NAMALWA (cell line): ENCODE data around the gene APEH.

ENCODE experiments used
- DNase-seq: peaks from one replicate; pipeline ENCODE4 v3.0.0-alpha.2; 2015; ENCODE audit warnings: low spot score

APEH gene

DNA sequence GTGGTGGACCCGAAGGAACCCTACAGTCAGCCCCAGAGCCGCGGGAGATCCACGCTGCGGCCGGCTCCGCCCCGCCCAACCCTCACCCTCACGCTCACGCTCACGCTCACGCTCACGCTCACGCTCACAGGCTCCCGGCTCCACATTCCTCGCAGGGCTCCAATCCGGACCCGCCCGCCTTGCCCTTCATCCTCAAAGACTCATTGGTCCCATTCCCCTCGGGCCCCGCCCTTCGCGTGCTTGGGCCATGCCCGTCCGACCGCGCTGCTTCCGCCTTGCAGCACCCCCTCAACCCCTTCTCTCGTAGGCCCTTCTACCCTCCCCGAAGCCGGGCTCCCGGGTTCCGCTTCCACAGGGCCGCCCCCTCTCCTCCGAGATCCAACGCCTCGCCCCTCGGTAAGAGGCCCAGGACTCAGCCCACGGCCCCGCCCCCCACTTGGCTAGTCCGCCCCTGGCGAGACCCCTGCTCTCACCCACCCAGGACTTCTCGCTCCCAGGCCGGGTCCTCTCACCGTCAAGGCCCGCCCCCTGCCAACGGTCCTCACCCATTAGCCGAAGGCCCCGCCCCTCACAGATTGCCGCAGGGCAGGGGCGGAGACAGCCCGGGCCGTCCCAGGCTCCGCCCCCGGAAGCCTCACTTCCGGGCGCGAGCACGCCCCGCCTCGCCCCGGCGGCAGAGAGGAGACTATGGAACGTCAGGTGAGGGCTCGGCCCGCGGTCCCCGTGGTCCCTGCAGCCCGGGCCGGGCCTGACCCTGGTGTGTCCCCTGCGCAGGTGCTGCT lies at the start of gene APEH:
Gene APEH (plus strand): TSS at position 637 of the 782 bp plus-strand sequence. CDS start 51 bp downstream, at position 688.
- peak; percentile 93 for DNase-seq

DNA sequence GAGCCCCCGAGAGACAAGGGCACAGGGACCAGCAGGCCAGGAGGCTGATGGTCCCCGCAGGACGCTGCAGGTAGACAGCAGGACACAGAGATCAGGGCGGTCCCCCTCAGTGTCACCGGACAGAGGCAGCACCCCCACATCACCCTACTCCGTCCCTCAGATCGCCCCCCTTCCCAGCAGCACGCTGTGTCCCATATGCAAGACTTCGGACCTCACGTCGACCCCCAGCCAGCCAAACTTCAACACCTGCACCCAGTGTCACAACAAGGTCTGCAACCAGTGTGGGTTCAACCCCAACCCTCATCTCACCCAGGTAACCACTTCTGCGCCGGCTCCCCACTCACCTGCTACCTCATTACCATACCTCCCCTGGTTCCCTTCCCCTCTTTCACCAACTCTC lies 49.1 kb upstream of the APEH start:
- no peak for DNase-seq

- DNase-seq: no peak
Measured at GRCh38 chr3:49626101-49626581, 48.0 kb upstream of the APEH start.

- no peak for DNase-seq
Measured at GRCh38 chr3:49626796-49627195, 47.4 kb upstream of the APEH start.

GRCh38 chr3:49627634-49628033 lies 46.5 kb upstream of the APEH start:
- no peak for DNase-seq

GRCh38 chr3:49628249-49628648 lies 45.9 kb upstream of the APEH start:
- no peak for DNase-seq

GRCh38 chr3:49629451-49629850 lies 44.7 kb upstream of the APEH start:
- no peak for DNase-seq

- DNase-seq: no peak
Measured at GRCh38 chr3:49629866-49630265, 44.3 kb upstream of the APEH start.

DNA sequence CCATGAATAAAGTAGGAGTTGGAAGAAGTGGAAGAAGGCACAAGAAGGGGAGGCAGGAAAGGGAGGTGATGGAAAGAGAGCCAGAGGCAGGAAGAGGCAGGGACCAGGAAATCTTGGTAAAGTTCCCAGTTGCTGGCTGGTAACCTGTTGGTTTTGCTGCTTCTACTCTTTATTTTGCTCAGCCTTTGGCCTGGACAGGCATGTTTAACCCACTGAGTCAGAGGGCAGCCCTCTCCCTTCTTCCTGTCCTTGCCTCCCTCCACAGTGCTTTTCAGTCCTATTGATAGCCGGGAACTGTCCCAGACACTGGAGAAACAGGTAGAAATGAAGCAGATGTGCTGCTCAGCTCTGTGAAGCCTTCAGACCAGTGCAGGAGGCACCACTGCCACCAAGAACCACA lies 43.4 kb upstream of the APEH start:
- DNase-seq: no peak

GRCh38 chr3:49634736-49635135 lies 39.4 kb upstream of the APEH start:
- DNase-seq: no peak

DNA sequence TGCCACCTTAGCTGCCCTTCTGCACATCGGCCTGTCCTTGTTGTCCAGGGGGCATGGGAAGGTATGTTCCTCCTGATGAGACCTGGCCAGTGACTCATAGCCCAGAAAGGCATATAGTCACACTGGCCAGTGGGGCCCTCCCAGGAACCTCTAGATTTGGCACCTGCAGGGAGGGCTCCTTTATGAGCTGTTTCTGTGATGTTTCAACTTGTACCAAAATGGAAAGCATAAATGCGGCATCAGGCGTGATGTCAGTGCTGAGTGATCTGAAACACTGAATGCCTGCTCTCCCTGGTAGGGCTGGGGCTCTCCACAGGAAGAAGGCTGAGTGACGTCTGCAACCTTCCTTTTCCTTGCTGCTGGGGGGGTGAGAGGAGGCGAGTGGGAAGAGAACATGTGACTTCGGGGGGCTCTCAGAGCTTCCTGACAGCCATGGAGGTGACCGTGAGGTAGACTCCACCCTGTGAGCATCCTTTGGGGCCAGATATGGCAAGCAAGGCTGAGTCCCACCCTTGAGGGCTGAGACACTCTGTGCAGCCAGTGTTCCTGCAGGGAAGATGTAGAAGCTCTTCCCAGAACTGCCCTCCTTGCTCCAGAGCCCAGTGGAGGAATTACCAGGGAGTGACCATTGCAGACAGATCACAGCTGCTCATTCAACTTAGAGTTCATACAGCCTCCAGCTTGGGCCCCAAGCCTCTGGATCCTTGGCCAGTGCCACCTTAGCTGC lies 37.1 kb upstream of the APEH start:
- DNase-seq: no peak

DNA sequence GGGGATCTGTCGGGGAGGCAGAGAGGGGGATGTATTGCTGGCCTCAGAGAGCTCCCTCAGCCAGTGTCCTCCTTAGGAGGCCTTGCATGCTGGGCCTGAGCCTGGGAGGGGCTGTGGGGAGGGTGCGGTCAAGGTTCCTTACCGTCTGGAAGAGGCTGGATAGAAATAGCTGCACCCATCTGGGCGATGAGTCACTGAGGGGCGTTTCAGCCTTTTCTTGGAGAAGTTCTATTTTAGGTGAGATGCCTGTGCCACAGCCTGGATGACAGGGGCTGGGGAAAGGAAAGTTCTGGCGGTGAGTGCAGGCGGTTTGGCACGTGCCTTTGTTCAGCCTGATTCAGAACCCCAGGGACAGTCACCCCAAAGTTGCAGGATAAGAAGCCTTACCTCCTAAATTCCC lies 35.7 kb upstream of the APEH start:
- no peak for DNase-seq

DNA sequence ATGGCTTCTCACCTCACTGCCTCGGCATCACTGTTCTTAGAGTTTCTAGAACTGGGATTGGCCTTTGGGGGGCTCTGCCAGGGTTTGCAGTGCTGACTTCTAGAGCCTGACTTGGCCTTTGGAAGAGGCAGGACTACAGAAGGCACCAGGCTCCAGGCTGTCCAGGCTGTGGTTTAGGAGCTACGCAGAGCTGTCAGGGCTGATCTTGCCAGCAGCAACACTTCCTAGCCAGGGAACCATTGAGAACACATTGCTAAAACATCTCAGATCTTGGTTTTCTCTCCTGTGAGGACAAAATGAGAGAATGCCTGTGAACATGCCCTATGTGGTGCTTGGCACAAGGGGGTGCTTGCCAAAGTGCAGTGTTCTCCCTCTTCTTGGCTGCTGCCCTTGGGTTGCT lies 34.6 kb upstream of the APEH start:
- no peak for DNase-seq

DNA sequence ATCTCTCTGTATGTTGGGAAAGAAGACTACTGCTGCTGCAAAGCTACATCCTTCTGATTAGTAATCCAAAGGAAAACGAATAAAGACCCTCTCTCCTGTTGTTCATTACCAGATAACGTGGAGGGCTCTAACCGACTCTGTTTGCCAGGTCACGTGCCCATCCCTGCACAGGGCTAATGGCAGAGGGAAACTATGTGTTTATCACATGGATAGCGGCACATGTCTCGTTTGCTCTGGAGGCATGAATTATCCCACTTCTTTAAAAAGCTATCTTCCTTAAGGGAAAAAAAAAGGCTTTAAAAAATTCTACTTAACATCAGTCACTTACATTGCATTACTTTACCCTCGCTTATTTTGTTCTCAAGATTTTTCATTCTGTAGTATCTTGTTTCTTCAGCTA lies 32.9 kb upstream of the APEH start:
- no peak for DNase-seq

DNA sequence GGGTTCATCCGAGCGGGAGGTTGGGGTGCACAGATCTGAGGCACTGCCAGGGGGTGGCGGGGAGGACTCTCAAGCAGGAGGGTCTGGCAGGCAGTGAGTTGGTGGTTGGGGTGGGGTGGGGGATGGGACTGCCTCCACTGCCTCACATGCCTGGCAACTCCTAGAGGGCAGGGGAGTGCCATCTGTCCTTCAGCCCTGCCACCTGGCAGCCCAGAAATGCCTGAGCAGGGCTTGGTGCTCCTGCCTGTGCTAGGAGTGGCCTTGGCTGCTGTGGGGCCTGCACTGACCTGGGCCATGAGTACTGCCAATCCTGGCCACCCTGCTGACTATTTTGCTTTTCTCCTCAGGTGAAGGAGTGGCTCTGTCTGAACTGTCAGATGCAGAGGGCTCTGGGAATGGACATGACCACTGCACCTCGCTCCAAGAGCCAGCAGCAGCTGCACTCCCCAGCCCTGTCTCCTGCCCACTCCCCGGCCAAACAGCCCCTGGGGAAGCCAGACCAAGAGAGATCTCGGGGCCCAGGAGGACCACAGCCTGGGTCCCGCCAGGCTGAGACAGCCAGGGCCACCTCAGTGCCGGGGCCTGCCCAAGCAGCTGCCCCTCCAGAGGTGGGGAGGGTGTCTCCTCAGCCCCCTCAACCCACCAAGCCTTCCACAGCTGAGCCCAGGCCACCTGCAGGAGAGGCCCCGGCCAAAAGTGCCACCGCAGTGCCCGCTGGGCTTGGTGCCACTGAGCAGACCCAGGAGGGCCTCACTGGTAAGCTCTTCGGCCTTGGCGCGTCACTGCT lies 32.0 kb upstream of the APEH start:
- no peak for DNase-seq

DNA sequence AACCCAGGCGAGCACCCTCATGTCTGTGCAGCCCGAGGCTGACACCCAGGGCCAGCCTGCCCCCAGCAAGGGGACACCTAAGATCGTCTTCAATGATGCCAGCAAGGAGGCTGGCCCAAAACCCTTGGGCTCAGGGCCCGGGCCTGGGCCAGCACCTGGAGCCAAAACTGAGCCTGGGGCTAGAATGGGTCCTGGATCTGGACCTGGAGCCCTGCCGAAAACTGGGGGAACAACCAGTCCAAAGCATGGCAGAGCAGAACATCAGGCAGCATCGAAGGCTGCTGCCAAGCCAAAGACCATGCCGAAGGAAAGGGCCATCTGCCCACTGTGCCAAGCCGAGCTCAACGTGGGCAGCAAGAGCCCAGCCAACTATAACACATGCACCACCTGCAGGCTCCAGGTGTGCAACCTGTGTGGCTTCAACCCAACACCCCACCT lies 31.4 kb upstream of the APEH start:
- no peak for DNase-seq

DNA sequence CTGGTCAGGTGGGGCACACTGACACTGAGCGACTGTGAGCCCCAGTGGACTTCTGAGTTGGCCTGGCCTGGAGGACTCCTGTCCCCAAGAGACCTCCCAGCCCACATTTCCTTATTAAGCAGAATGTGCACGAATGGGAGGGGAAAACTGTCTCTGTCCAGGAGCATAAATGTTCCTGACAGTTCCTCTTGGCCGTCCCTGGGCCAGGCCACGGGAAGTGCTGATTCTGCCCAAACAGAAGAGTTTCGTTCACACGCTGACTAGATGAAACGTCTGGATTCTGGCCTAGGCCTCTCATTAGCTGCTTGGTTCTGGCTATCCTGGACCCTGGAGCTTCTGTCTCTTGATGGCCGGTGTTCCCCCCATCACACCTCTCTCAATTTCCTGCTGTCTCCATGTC lies 29.5 kb upstream of the APEH start:
- no peak for DNase-seq

- no peak for DNase-seq
Measured at GRCh38 chr3:49646236-49646635, 27.9 kb upstream of the APEH start.

DNA sequence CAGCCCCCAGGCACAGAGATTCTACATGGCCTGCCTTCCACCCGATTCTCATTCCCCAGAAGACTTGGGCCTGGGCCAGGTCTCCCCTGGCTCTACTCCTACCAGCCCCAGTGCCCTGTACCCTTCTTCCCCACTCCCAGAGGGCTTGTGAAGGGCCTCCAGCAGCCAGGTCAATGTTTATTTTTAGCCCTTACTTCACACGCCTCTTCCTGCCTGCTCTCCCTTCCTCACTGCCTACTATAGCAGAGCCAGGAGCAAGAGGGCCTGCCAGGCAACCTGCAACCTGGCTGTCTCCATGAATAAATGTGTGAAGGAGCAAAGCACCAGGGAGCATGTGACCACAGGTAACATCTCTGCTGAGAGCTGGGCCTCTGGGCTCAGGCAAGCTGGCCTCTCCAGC lies 26.4 kb upstream of the APEH start:
- DNase-seq: no peak

- DNase-seq: no peak
Measured at GRCh38 chr3:49648354-49649019, 25.7 kb upstream of the APEH start.

DNA sequence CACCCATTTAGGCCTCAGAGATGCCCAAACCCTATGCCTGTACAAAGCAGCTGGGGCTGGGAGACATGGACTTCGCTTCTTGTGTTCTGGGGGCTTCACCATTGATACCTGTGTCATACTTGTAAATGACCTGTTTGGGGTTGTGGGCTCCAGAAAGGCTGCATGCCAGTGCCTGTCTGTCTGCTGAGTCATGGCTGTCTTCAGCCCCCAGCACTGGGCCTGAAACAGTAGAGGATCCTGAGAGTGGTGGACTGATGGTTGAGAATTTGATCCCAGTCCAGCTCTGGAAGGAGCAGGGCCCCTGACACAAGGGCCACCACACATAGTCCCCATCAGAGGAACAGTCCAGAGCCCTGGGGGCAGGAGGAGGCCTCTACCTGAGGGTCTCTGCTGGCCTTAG lies 24.6 kb upstream of the APEH start:
- no peak for DNase-seq

GRCh38 chr3:49650177-49650576 lies 24.0 kb upstream of the APEH start:
- DNase-seq: no peak
